Measurements from ENCODE around the gene IRGC. TPM values are rescaled to one million over a fixed set of nuclear protein-coding genes. Genes with fewer than 3 reads are reported as not detected.

IRGC gene
- total RNA-seq, 1 experiment from 2014 or later = not detected

DNA sequence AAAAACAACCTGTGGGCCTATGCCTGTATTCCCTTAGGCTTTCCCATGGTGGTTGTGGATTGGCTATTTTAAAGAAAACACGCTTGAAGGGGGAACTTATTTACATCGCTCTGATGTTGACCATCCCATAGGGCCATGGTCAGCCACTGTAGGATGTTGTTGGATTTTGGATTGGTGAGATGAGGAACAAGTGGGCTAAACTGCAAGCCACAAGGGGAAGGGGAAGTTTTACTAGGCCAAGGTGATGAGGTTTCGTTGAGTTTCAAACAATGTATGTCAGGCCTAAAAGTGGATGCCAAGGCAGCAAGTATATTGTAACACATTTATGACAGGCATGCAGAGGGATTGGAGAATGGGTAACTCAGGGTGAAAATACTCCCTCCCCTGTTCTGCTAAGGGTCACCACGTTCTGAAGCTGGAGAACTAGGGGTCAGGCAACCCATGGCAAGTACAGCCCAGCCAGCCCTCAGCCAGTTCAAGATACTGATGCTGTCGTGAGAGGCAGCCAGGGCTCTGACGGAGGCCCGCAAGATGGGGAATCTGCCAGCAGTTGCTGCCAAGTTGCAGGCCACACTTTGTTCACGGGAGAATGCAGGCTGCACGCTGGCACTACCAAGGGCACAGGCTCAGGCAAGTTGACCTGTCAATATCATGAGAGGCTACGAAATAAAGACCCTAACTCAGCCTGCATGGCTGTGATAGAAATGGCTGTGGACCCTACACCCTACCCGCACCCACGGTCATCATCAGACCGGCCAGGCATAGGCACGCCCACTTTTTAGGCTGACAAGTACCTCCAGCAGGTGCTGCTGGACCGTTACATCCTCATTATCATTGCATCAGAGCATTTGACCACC, 11.1 kb downstream of the IRGC start:
- H3K27me3 Mint-ChIP-seq (ENCODE audit: low read depth) = peaks cover 4% of the 10 kb centered on the region; the same call in 1 of the 2 replicates
- TF ChIP-seq, protein P1, sequence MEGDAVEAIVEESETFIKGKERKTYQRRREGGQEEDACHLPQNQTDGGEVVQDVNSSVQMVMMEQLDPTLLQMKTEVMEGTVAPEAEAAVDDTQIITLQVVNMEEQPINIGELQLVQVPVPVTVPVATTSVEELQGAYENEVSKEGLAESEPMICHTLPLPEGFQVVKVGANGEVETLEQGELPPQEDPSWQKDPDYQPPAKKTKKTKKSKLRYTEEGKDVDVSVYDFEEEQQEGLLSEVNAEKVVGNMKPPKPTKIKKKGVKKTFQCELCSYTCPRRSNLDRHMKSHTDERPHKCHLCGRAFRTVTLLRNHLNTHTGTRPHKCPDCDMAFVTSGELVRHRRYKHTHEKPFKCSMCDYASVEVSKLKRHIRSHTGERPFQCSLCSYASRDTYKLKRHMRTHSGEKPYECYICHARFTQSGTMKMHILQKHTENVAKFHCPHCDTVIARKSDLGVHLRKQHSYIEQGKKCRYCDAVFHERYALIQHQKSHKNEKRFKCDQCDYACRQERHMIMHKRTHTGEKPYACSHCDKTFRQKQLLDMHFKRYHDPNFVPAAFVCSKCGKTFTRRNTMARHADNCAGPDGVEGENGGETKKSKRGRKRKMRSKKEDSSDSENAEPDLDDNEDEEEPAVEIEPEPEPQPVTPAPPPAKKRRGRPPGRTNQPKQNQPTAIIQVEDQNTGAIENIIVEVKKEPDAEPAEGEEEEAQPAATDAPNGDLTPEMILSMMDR (conservative IDR thresholded peaks at IDR 0.05) = no peak

More for the DNA sequence above, 11.1 kb downstream of the IRGC start:
- Histone ChIP-seq H4K91ac (ENCODE audit: insufficient read length, low read depth, low read length) (no peak overlapping the region), H4K20me1 (ENCODE audit: control insufficient read depth, insufficient read depth, insufficient read length) (no peaks in the 10 kb centered on the region), H3K4ac (ENCODE audit: low read depth, low read length) (no peak overlapping the region), H2BK12ac (ENCODE audit: insufficient read length, low read depth, low read length) (no peak overlapping the region), H3K4me1 (ENCODE audit: insufficient read depth, low read length) (no peaks in the 10 kb centered on the region), H4K8ac (replicated peaks; ENCODE audit: insufficient read length, low read depth, low read length) (no peak overlapping the region), H3K27me3 (ENCODE audit: insufficient read depth, low read length) (no peaks in the 10 kb centered on the region), H3K9me3 (ENCODE audit: control insufficient read depth, low read depth, low read length) (no peaks in the 10 kb centered on the region), H2BK120ac (ENCODE audit: low read depth, low read length, poor library complexity, severe bottlenecking) (no peak overlapping the region), H3K9ac (ENCODE audit: extremely low read depth, insufficient read length, low read length) (no peak overlapping the region), H3K23ac (ENCODE audit: insufficient read length, low read depth, low read length) (no peak overlapping the region), H4K5ac (ENCODE audit: insufficient read length, low read depth, low read length) (no peak overlapping the region), H3K14ac (ENCODE audit: insufficient read depth, low read length) (no peak overlapping the region; the same call in 1 of the 2 replicates), H3K79me2 (ENCODE audit: insufficient read depth, low read length) (no peaks in the 10 kb centered on the region), H3K23me2 (ENCODE audit: insufficient read length, low read depth, low read length, poor library complexity, severe bottlenecking) (peaks cover 2% of the 10 kb centered on the region), H2BK20ac (ENCODE audit: low read depth, low read length, poor library complexity, severe bottlenecking) (no peak overlapping the region), H3K56ac (ENCODE audit: insufficient read length, low read depth, low read length) (no peak overlapping the region), H2AFZ (ENCODE audit: low read length) (no peak overlapping the region), H2BK15ac (ENCODE audit: low read depth, low read length) (no peak overlapping the region), H2AK5ac (ENCODE audit: insufficient read length, low read length) (no peak overlapping the region), H3K18ac (ENCODE audit: insufficient read length, low read depth, low read length) (no peak overlapping the region), H3K4me2 (ENCODE audit: insufficient read depth, insufficient read length, low read length) (no peak overlapping the region), H3K79me1 (ENCODE audit: insufficient read depth, low read depth, low read length, poor library complexity, severe bottlenecking) (no peaks in the 10 kb centered on the region), H2BK5ac (ENCODE audit: insufficient read length, low read length) (no peak overlapping the region), H3K27ac (ENCODE audit: insufficient read length, low read depth, low read length) (no peak overlapping the region), H3T11ph (ENCODE audit: low read length) (no peak overlapping the region)
- H3K4me1 Mint-ChIP-seq = peaks cover 0 to 4% of the 10 kb centered on the region in 2 experiments; a peak in 1 of 4 replicates
- no peaks in the 10 kb centered on the region for H3K9me3 Mint-ChIP-seq
- H3K36me3 Mint-ChIP-seq (ENCODE audit: insufficient read depth in 1 of 3, low read depth in 3 of 3) = peaks cover 9 to 36% (median 22%) of the 10 kb centered on the region in 3 experiments; a peak in 6 of 7 replicates
- WGBS (ENCODE audit: extremely low coverage, insufficient read length, low lambda C conversion rate) = no CpG with 5 or more reads among the region's 15 CpGs
- H3K4me3 Mint-ChIP-seq = no peak overlapping the region
- DNase-seq = no peak
- no peak overlapping the region; a peak in 1 of 7 replicates for H3K27ac Mint-ChIP-seq

All from H9 (cell line).